Thyroid gland (tissue), 4 donors: ENCODE results near the gene TLE5.
"Not testable (repeated sequence)": the region's sequence is repeated elsewhere in the genome, so short reads cannot be mapped to it uniquely, and the experiment has no call there.

Experiments
- POLR2A ChIP-seq, 2 donors: fragments of 450-650 bp; IDR thresholded peaks; one replicate each; pipeline ENCODE4 v1.6.1; 2017; ENCODE audit warnings: antibody characterized with exemption in 2 of 2, mild to moderate bottlenecking in 2 of 2, moderate library complexity in 1 of 2
- TF ChIP-seq, protein P1 (sequence below), 6 experiments: fragments of 200-600 bp in 3 of 6; fragments of 450-650 bp in 3 of 6; sonication (generic) in 3 of 6; IDR thresholded peaks; one replicate each; pipeline ENCODE4 v1.5.1; 2016 to 2019; ENCODE audit warnings: antibody characterized with exemption in 6 of 6, mild to moderate bottlenecking in 2 of 6, inconsistent platforms in 1 of 6, moderate library complexity in 1 of 6

DNA sequence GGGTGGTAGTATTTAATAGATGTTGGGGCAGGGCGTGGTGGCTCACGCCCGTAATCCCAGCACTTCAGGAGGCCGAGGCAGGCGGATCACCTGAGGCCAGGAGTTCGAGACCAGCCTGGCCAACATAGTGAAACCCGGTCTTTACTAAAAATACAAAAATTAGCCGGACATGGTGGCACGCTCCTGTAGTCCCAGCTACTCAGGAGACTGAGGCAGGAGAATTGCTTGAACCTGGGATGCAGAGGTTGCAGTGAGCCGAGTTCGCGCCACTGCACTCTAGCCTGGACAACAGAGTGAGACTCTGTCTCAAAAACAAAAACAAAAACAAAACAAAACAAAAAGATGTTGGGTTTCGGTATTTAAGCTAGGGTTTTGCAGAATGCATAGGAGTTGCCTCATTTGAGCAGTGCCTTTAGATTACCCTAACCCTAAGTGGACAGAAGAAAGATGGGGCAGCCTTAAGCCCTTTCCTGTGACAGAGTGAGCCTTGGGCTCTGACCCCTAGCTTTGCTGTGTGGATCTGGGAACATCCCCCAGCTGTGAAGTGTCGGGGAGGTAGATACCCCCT, 25.2 kb downstream of the TLE5 start:
- TF ChIP-seq, protein P1, sequence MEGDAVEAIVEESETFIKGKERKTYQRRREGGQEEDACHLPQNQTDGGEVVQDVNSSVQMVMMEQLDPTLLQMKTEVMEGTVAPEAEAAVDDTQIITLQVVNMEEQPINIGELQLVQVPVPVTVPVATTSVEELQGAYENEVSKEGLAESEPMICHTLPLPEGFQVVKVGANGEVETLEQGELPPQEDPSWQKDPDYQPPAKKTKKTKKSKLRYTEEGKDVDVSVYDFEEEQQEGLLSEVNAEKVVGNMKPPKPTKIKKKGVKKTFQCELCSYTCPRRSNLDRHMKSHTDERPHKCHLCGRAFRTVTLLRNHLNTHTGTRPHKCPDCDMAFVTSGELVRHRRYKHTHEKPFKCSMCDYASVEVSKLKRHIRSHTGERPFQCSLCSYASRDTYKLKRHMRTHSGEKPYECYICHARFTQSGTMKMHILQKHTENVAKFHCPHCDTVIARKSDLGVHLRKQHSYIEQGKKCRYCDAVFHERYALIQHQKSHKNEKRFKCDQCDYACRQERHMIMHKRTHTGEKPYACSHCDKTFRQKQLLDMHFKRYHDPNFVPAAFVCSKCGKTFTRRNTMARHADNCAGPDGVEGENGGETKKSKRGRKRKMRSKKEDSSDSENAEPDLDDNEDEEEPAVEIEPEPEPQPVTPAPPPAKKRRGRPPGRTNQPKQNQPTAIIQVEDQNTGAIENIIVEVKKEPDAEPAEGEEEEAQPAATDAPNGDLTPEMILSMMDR (IDR thresholded peaks at IDR 0.05), result not testable (repeated sequence)
- not testable (repeated sequence) for TF ChIP-seq POLR2A (IDR thresholded peaks at IDR 0.05)
